Stimulated activated CD4-positive, alpha-beta T cell treated with anti-CD3 and anti-CD28 coated beads, Interleukin-15, amount 100 ng/mL, for 1 hour (primary cell): Measurements from ENCODE around the gene PCDHB7.
"Not testable (repeated sequence)": the region's sequence is repeated elsewhere in the genome, so short reads cannot be mapped to it uniquely, and the experiment has no call there.

Experiments used
- DNase-seq, 2 donors: peaks; one replicate each; pipeline ENCODE4 v3.0.0-alpha.2; 2020; ENCODE audit warnings: low read depth in 1 of 2, low spot score in 1 of 2

Gene PCDHB7

DNA sequence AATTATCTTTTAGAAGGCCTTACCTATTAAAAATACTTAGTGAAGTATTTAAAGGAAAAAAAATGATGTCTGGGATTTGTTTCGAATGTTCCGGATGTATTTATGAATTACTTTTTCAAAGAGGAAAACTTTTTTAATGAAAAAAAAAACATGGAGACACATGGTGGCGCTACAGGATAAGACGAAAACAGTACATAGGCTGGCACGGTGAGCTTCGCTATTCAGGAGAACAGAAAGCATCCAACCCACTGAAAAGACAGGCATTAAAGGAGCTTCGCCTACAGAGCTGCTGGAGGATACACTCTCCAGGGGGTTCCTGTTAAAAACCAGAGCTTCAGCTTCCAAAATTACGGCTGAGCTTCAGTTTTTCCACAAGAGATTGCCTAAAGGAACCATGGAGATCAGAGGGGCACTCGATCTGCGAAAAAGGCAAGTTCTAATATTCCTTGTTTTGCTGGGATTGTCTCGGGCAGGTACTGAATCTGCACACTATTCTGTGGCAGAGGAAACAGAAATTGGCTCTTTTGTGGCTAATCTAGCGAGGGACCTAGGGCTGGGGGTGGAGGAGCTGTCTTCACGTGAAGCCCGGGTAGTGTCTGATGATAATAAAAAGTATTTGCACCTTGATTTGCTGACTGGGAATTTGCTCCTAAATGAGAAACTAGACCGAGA is 50.8 kb downstream of the PCDHB7 start, which contains the start of gene PCDHB14:
Gene PCDHB14, plus strand, starts transcription at position 232 of the 672 bp plus-strand sequence. Its CDS starts 163 bp downstream, at position 395.
- no peak for DNase-seq

DNA sequence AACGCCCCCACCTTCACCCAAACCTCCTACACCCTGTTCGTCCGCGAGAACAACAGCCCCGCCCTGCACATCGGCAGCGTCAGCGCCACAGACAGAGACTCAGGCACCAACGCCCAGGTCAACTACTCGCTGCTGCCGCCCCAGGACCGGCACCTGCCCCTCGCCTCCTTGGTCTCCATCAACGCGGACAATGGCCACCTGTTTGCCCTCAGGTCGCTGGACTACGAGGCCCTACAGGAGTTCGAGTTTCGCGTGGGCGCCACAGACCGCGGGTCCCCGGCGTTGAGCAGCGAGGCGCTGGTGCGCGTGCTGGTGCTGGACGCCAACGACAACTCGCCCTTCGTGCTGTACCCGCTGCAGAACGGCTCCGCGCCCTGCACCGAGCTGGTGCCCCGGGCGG is 52.4 kb downstream of the PCDHB7 start:
- DNase-seq: not testable (repeated sequence)

DNA sequence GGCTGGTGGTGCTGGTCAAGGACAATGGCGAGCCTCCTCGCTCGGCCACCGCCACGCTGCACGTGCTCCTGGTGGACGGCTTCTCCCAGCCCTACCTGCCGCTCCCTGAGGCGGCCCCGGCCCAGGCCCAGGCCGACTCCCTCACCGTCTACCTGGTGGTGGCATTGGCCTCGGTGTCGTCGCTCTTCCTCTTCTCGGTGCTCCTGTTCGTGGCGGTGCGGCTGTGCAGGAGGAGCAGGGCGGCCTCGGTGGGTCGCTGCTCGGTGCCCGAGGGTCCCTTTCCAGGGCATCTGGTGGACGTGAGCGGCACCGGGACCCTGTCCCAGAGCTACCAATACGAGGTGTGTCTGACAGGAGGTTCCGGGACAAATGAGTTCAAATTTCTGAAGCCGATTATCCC is 53.0 kb downstream of the PCDHB7 start:
- not testable (repeated sequence) for DNase-seq
